Adrenal gland (tissue), 5 donors: Measurements from ENCODE around the gene GLB1L2.

Experiments
- POLR2A ChIP-seq, 2 donors: fragments of 450-650 bp; IDR thresholded peaks; one replicate each; pipeline ENCODE4 v1.6.1; 2017; ENCODE audit warnings: antibody characterized with exemption in 2 of 2, mild to moderate bottlenecking in 2 of 2, moderate library complexity in 1 of 2
- TF ChIP-seq, protein P1 (sequence below), 6 experiments: fragments of 450-650 bp in 4 of 6; fragments of 200-600 bp in 2 of 6; sonication (generic) in 1 of 6; IDR thresholded peaks; 1 replicate in 5 of 6; 2 replicates in 1 of 6; pipeline versions ENCODE4 v1.5.1 to v1.8.0; 2016 to 2021; ENCODE audit warnings: antibody characterized with exemption in 6 of 6, mild to moderate bottlenecking in 2 of 6, moderate library complexity in 1 of 6
- donor health status: DM: no; HTN: no; CAD: no.

DNA sequence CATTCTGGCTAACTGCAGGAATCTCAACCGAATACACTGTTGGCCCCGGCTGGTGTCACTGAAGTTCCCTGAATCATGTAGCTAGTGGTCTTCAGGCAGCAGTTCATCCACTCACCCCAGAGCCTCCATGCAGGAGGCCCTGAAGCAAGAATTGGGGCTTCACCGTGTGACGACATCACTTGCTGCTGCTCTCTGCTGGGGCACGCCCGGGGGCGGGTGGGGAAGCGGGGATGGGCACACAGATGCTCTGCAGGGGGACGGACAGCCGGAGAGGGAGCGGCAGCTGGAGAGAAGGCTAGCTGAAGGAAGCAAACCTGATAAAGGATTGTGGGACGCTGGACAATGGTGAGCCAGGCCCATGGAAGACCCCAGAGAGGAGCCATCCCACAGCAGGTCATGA is 63.2 kb downstream of the GLB1L2 start:
- TF ChIP-seq, protein P1, sequence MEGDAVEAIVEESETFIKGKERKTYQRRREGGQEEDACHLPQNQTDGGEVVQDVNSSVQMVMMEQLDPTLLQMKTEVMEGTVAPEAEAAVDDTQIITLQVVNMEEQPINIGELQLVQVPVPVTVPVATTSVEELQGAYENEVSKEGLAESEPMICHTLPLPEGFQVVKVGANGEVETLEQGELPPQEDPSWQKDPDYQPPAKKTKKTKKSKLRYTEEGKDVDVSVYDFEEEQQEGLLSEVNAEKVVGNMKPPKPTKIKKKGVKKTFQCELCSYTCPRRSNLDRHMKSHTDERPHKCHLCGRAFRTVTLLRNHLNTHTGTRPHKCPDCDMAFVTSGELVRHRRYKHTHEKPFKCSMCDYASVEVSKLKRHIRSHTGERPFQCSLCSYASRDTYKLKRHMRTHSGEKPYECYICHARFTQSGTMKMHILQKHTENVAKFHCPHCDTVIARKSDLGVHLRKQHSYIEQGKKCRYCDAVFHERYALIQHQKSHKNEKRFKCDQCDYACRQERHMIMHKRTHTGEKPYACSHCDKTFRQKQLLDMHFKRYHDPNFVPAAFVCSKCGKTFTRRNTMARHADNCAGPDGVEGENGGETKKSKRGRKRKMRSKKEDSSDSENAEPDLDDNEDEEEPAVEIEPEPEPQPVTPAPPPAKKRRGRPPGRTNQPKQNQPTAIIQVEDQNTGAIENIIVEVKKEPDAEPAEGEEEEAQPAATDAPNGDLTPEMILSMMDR (IDR thresholded peaks at IDR 0.05), result no peak
- TF ChIP-seq POLR2A (IDR thresholded peaks at IDR 0.05), result no peak
